Right atrium auricular region (tissue), 2 donors: ENCODE results near the gene ELAC2. TPM values are rescaled to one million over a fixed set of nuclear protein-coding genes. Genes with fewer than 3 reads are reported as not detected.

ENCODE experiments used
- DNase-seq: peaks from one replicate; pipeline ENCODE4 v3.0.0-alpha.2; 2019; ENCODE audit warnings: low spot score
- H3K27ac ChIP-seq, 2 donors: fragments of 200-600 bp; sonication (generic); 1 replicate in 1 of 2; 2 replicates in 1 of 2; pipeline ENCODE4 v1.5.1; 2016 to 2019
- H3K27me3 ChIP-seq, 2 donors: fragments of 200-600 bp; sonication (generic); one replicate each; pipeline versions ENCODE4 v1.5.1 to v1.6.0; 2017 to 2019
- H3K36me3 ChIP-seq: fragments of 200-600 bp; sonication (generic); one replicate; pipeline ENCODE4 v1.5.1; 2016
- H3K4me1 ChIP-seq, 2 donors: fragments of 200-600 bp; sonication (generic); one replicate each; pipeline versions ENCODE4 v1.5.1 to v1.6.0; 2017 to 2019
- H3K4me3 ChIP-seq, 2 donors: fragments of 200-600 bp; sonication (generic); 1 replicate in 1 of 2; 2 replicates in 1 of 2; pipeline ENCODE4 v1.5.1; 2017 to 2019; ENCODE audit warnings: mild to moderate bottlenecking in 1 of 2, moderate library complexity in 1 of 2
- H3K9me3 ChIP-seq, 2 donors: fragments of 200-600 bp; sonication (generic); one replicate each; pipeline ENCODE4 v1.5.1; 2019
- total RNA-seq, 2 donors: library from RNA; depleted of rRNA; stranded (reverse); fragments of >200 nt; gene quantifications; one replicate each; pipeline ENCODE4 v1.1.0, GENCODE V29; 2016
- TF ChIP-seq, protein P1 (sequence below), 2 donors: fragments of 200-600 bp; sonication (generic); IDR thresholded peaks; one replicate each; pipeline ENCODE4 v1.5.1; 2019; ENCODE audit warnings: antibody characterized with exemption in 2 of 2

The ELAC2 gene
- total RNA-seq, 2 donors from 2014 or later = 40.1 to 55.2 TPM

GRCh38 chr17:13047011-13047606, 29.3 kb upstream of the ELAC2 start:
- no peaks in the 10 kb centered on the region for H3K27me3 ChIP-seq
- DNase-seq = no peak
- no peak overlapping the region for H3K27ac ChIP-seq
- no peak overlapping the region for H3K4me3 ChIP-seq
- no peaks in the 10 kb centered on the region for H3K36me3 ChIP-seq
- H3K4me1 ChIP-seq = no peaks in the 10 kb centered on the region
- no peaks in the 10 kb centered on the region for H3K9me3 ChIP-seq
- TF ChIP-seq, protein P1, sequence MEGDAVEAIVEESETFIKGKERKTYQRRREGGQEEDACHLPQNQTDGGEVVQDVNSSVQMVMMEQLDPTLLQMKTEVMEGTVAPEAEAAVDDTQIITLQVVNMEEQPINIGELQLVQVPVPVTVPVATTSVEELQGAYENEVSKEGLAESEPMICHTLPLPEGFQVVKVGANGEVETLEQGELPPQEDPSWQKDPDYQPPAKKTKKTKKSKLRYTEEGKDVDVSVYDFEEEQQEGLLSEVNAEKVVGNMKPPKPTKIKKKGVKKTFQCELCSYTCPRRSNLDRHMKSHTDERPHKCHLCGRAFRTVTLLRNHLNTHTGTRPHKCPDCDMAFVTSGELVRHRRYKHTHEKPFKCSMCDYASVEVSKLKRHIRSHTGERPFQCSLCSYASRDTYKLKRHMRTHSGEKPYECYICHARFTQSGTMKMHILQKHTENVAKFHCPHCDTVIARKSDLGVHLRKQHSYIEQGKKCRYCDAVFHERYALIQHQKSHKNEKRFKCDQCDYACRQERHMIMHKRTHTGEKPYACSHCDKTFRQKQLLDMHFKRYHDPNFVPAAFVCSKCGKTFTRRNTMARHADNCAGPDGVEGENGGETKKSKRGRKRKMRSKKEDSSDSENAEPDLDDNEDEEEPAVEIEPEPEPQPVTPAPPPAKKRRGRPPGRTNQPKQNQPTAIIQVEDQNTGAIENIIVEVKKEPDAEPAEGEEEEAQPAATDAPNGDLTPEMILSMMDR (IDR thresholded peaks at IDR 0.05) = no peak

GRCh38 chr17:13046361-13046760, 28.5 kb upstream of the ELAC2 start:
- no peaks in the 10 kb centered on the region for H3K27me3 ChIP-seq
- H3K36me3 ChIP-seq = no peaks in the 10 kb centered on the region
- H3K9me3 ChIP-seq = no peaks in the 10 kb centered on the region
- no peaks in the 10 kb centered on the region for H3K4me1 ChIP-seq
- TF ChIP-seq, protein P1 (IDR thresholded peaks at IDR 0.05) = no peak
- H3K4me3 ChIP-seq = no peak overlapping the region
- H3K27ac ChIP-seq = no peak overlapping the region
- DNase-seq = no peak

- H3K9me3 ChIP-seq = no peaks in the 10 kb centered on the region
- no peak overlapping the region for H3K27ac ChIP-seq
- H3K36me3 ChIP-seq = no peaks in the 10 kb centered on the region
- no peak for DNase-seq
- H3K4me1 ChIP-seq = no peaks in the 10 kb centered on the region
- H3K27me3 ChIP-seq = no peaks in the 10 kb centered on the region
- H3K4me3 ChIP-seq = no peak overlapping the region
- TF ChIP-seq, protein P1 (IDR thresholded peaks at IDR 0.05) = no peak
These were observed 26.8 kb upstream of the ELAC2 start for GRCh38 chr17:13044572-13045065.

DNA sequence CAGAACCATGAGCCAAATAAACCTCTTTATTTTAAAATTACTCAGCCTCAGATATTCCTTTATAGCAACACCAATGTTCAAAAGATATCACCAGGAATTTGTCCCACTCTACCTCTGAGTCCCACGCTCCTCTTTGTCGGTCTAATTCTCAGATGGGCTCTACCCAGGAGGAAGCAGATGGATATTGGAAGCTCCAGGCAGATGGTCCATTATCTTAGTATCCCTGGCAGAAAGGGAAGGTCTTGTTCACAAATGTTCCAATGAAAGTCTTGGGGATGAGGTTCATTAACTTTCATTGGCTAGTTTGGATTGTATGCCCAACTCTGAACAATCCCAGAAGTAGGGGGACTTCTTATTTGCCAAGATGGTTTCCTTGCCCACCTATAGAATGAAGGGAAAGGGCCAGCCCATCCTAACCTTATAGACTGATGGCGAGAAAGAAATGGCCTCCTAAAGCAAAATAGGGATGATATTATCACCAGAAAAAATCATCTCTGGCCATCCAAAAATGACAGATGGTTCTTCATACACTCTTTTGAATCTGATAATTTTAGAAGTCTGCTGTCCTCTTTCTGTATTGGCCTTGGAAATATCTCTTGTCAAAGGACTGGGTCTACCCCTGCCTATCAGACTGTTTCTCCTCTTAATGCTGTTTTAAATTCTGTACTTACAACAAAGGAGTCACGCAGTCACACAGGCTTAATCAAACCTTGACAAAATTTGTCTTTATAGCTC, 21.3 kb upstream of the ELAC2 start:
- H3K36me3 ChIP-seq = no peaks in the 10 kb centered on the region
- no peak overlapping the region for H3K27ac ChIP-seq
- no peak for DNase-seq
- H3K4me1 ChIP-seq = no peaks in the 10 kb centered on the region
- H3K4me3 ChIP-seq = no peak overlapping the region
- TF ChIP-seq, protein P1 (IDR thresholded peaks at IDR 0.05) = no peak
- H3K9me3 ChIP-seq = peaks cover 3 to 13% of the 10 kb centered on the region in 2 donors
- H3K27me3 ChIP-seq = no peaks in the 10 kb centered on the region

DNA sequence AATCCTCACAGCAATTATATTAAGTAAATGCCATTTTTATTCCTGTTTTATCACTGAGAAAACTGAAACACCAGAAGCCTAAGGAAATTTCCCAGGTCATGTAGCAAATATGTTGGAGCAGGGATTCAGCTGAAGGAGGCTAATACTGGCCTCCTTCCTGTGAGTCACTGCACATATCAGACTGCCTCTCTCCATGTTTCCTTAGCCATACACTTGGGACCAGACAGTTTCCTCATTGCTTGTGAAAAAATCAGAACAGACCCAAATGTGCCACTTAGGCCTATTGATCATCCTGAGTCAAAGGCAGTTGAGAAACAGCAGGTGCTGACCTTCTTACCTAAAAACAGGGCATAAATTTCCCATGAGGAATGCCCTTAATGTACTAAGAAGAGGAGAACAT, 18.9 kb upstream of the ELAC2 start:
- DNase-seq = no peak

More for the DNA sequence above, 18.9 kb upstream of the ELAC2 start:
- H3K9me3 ChIP-seq = peaks cover 3 to 13% of the 10 kb centered on the region in 2 donors
- TF ChIP-seq, protein P1 (IDR thresholded peaks at IDR 0.05) = no peak
- no peak overlapping the region for H3K27ac ChIP-seq
- H3K4me3 ChIP-seq = no peak overlapping the region
- H3K36me3 ChIP-seq = no peaks in the 10 kb centered on the region
- H3K4me1 ChIP-seq = no peaks in the 10 kb centered on the region
- H3K27me3 ChIP-seq = no peaks in the 10 kb centered on the region
